ENCODE results near the gene TRAP1.

The TRAP1 gene

DNA sequence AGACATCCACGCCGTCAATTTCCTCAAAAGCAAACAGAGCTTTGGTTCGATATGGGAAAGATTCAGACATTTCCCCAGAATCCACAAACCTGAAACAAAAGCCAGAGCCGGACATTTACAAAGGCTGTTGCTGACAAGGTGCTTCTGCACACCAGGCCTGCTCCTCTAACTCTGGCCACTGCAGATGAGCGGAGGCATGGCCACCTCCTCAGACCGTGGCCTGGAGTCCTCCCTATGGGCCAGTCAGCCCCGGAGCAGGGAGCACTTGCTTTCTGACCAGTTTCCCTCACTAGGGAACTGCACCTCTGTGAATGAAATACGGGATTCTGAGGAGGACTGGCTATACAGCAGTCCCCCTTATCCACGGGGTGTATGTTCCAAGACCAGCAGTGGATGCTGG is 22.3 kb upstream of the TRAP1 start:
- TF ChIP-seq TAF1 (IDR thresholded peaks at IDR 0.05; ENCODE audit: low read depth) (no peak), NFIC (IDR thresholded peaks at IDR 0.05) (no peak), TEAD4 (IDR thresholded peaks at IDR 0.05) (no peak), YY1 (IDR thresholded peaks at IDR 0.05; ENCODE audit: low read depth) (no peak), EP300 (IDR thresholded peaks at IDR 0.05; ENCODE audit: borderline replicate concordance) (no peak)
- TF ChIP-seq, protein P1, sequence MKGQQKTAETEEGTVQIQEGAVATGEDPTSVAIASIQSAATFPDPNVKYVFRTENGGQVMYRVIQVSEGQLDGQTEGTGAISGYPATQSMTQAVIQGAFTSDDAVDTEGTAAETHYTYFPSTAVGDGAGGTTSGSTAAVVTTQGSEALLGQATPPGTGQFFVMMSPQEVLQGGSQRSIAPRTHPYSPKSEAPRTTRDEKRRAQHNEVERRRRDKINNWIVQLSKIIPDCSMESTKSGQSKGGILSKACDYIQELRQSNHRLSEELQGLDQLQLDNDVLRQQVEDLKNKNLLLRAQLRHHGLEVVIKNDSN (IDR thresholded peaks at IDR 0.05), result no peak
- TF ChIP-seq, protein P2, sequence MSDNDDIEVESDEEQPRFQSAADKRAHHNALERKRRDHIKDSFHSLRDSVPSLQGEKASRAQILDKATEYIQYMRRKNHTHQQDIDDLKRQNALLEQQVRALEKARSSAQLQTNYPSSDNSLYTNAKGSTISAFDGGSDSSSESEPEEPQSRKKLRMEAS (IDR thresholded peaks at IDR 0.05), result no peak

DNA sequence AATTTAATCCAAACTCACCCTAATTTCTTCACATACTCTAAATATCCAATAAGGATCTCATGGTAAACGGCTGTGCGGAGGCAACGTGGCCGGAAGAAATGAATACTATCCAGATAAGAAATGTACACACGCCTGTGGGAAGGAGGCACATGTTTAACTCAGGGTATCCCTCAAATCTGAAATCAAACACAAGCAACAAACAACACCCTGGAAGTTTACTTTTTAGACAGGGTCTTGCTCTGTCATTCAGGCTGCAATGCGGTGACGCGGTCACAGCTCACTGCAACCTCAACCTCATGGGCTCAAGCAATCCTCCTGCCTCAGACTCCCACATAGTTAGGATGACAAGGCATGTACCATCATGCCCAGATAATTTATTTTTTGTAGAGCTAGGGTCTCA is 21.2 kb upstream of the TRAP1 start:
- TF ChIP-seq, protein P1 (IDR thresholded peaks at IDR 0.05), result no peak
- TF ChIP-seq CEBPB (IDR thresholded peaks at IDR 0.05), result no peak
- no peak for TF ChIP-seq RAD21 (IDR thresholded peaks at IDR 0.05; ENCODE audit: low read depth)

DNA sequence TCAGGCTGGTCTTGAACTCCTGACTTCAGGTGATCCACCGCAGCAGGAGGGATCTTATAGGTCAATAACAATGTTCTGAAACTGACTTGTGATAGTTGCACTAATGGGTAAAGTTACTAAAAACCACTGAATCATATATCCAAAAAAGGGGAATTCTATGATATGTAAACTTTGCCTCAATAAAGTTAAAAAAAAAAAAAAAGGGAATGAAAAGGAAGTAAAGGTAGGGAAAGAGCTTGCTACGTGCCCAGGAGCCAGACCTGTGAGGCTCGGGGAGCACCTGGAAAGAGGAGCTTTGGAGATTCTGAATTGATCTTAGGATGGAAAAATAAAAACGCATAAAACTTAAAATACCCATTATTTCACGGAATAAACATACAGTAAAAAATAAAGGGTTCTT is 20.8 kb upstream of the TRAP1 start:
- TF ChIP-seq YY1 (IDR thresholded peaks at IDR 0.05; ENCODE audit: low read depth), result no peak

DNA sequence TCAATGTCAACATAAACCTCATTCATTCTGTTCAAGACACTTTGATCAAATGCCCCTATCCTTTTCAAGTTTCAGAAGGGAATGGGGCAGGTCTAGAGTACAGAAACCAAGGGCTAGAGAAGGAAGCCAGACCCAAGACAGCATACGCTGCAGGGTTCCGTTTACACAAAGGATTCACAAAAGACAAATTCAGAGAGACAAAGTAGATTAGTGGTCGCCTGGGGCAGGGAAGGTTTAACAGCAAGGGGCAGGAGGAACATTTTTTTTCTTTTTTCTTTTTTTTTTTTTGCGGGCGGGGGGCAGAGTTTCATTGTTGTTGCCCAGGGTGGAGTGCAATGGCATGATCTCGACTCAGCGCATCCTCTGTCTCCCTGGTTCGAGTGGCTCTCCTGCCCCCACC is 19.9 kb upstream of the TRAP1 start:
- TF ChIP-seq EGR1 (IDR thresholded peaks at IDR 0.05) (no peak), YY1 (IDR thresholded peaks at IDR 0.05; ENCODE audit: low read depth) (no peak), RAD21 (IDR thresholded peaks at IDR 0.05; ENCODE audit: low read depth) (no peak), FOXM1 (IDR thresholded peaks at IDR 0.05; ENCODE audit: borderline replicate concordance, low read depth) (no peak), CEBPB (IDR thresholded peaks at IDR 0.05) (no peak), ZBTB7A (IDR thresholded peaks at IDR 0.05; ENCODE audit: low read depth) (no peak)

DNA sequence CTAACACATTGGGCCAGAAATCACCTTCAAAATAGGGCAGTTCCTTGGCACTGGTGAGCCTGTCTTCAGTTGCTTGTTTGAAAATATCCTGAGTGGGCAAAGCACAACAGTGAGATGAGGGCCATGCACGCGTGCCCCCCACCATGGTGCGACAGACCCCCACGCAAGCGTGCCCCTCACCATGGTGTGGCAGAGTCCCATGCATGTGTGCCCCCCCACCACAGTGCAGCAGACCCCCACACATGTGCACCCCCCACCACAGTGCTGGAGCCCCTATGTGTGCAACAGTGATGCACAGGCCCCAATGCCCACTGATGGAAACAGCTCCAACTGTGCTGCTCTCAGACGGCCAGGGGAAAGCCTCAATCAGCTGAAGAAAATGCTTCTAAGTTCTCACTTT is 18.8 kb upstream of the TRAP1 start:
- TF ChIP-seq FOXM1 (IDR thresholded peaks at IDR 0.05; ENCODE audit: borderline replicate concordance, low read depth), result no peak
- no peak for TF ChIP-seq RAD21 (IDR thresholded peaks at IDR 0.05; ENCODE audit: low read depth)
- TF ChIP-seq, protein P1 (IDR thresholded peaks at IDR 0.05), result no peak
- TF ChIP-seq EP300 (IDR thresholded peaks at IDR 0.05; ENCODE audit: borderline replicate concordance), result no peak
- TF ChIP-seq, protein P2 (IDR thresholded peaks at IDR 0.05), result no peak
- TF ChIP-seq EGR1 (IDR thresholded peaks at IDR 0.05), result no peak
- no peak for TF ChIP-seq YY1 (IDR thresholded peaks at IDR 0.05; ENCODE audit: low read depth)
- TF ChIP-seq TCF12 (IDR thresholded peaks at IDR 0.05; ENCODE audit: low read depth), result no peak
- TF ChIP-seq, protein P3, sequence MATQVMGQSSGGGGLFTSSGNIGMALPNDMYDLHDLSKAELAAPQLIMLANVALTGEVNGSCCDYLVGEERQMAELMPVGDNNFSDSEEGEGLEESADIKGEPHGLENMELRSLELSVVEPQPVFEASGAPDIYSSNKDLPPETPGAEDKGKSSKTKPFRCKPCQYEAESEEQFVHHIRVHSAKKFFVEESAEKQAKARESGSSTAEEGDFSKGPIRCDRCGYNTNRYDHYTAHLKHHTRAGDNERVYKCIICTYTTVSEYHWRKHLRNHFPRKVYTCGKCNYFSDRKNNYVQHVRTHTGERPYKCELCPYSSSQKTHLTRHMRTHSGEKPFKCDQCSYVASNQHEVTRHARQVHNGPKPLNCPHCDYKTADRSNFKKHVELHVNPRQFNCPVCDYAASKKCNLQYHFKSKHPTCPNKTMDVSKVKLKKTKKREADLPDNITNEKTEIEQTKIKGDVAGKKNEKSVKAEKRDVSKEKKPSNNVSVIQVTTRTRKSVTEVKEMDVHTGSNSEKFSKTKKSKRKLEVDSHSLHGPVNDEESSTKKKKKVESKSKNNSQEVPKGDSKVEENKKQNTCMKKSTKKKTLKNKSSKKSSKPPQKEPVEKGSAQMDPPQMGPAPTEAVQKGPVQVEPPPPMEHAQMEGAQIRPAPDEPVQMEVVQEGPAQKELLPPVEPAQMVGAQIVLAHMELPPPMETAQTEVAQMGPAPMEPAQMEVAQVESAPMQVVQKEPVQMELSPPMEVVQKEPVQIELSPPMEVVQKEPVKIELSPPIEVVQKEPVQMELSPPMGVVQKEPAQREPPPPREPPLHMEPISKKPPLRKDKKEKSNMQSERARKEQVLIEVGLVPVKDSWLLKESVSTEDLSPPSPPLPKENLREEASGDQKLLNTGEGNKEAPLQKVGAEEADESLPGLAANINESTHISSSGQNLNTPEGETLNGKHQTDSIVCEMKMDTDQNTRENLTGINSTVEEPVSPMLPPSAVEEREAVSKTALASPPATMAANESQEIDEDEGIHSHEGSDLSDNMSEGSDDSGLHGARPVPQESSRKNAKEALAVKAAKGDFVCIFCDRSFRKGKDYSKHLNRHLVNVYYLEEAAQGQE (IDR thresholded peaks at IDR 0.05; ENCODE audit: low read depth), result no peak

DNA sequence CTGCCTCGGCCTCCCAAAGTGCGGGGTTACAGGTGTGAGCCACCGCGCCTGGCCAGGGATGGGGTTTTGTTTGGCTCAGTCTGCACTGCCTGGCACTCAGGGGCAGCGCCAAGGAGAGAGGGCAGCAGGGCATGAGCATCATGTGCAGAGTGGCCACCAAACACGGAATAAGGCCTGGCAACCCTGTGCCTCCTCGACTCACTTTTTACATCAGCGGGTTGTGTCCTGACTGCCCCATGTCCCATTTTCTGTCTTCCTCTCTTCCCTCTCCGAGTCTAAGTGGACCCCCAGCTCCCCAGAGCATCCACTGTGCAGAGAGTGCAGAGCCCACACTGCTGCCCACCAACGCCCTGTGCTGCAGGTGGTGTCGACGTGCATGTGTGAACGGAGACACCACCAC is 18.2 kb upstream of the TRAP1 start:
- TF ChIP-seq RAD21 (IDR thresholded peaks at IDR 0.05; ENCODE audit: low read depth) (no peak), TEAD4 (IDR thresholded peaks at IDR 0.05) (no peak), YY1 (IDR thresholded peaks at IDR 0.05; ENCODE audit: low read depth) (no peak), ZBTB7A (IDR thresholded peaks at IDR 0.05; ENCODE audit: low read depth) (no peak), EGR1 (IDR thresholded peaks at IDR 0.05) (no peak), CREB1 (IDR thresholded peaks at IDR 0.05; ENCODE audit: low read depth) (no peak), TCF12 (IDR thresholded peaks at IDR 0.05; ENCODE audit: low read depth) (no peak), EP300 (IDR thresholded peaks at IDR 0.05; ENCODE audit: borderline replicate concordance) (no peak), CEBPB (IDR thresholded peaks at IDR 0.05) (no peak), NFIC (IDR thresholded peaks at IDR 0.05) (no peak), TAF1 (IDR thresholded peaks at IDR 0.05; ENCODE audit: low read depth) (no peak), FOXM1 (IDR thresholded peaks at IDR 0.05; ENCODE audit: borderline replicate concordance, low read depth) (no peak)
- TF ChIP-seq, protein P1 (IDR thresholded peaks at IDR 0.05), result no peak
- TF ChIP-seq, protein P2 (IDR thresholded peaks at IDR 0.05), result no peak
- TF ChIP-seq, protein P3 (IDR thresholded peaks at IDR 0.05; ENCODE audit: low read depth), result no peak
